Trophoblast cell (in vitro differentiated cells and primary cell): Measurements from ENCODE around the gene DUS4L.

Experiments used
- DNase-seq, 2 donors: peaks; one replicate each; pipeline ENCODE4 v3.0.0-alpha.2; 2016
- H2AFZ ChIP-seq: 2 replicates; pipeline ENCODE4 v1.6.1; 2013; ENCODE audit warnings: low read length, moderate library complexity, mild to moderate bottlenecking; ENCODE audit not compliant: insufficient read depth, poor library complexity
- H2AK5ac ChIP-seq: 2 replicates; pipeline ENCODE4 v1.6.1; 2013; ENCODE audit warnings: mild to moderate bottlenecking, low read length
- H2BK120ac ChIP-seq: 2 replicates; pipeline ENCODE4 v1.6.1; 2013; ENCODE audit warnings: low read length, mild to moderate bottlenecking, moderate library complexity; ENCODE audit not compliant: insufficient read depth, poor library complexity
- H2BK12ac ChIP-seq: 2 replicates; pipeline ENCODE4 v1.6.1; 2013; ENCODE audit warnings: mild to moderate bottlenecking, low read length, moderate library complexity
- H2BK5ac ChIP-seq: 2 replicates; pipeline ENCODE4 v1.6.1; 2013; ENCODE audit warnings: low read length, low read depth, moderate library complexity, mild to moderate bottlenecking; ENCODE audit not compliant: poor library complexity
- H3K14ac ChIP-seq: 2 replicates; pipeline ENCODE4 v1.6.1; 2013; ENCODE audit warnings: mild to moderate bottlenecking, low read length
- H3K18ac ChIP-seq: 2 replicates; pipeline ENCODE4 v1.6.1; 2013; ENCODE audit warnings: mild to moderate bottlenecking, low read length
- H3K23ac ChIP-seq: 2 replicates; pipeline ENCODE4 v1.6.1; 2013; ENCODE audit warnings: low read length
- H3K27ac ChIP-seq: 2 replicates; pipeline ENCODE4 v1.5.1; 2013; ENCODE audit warnings: low read depth, mild to moderate bottlenecking, inconsistent platforms, low read length, moderate library complexity
- H3K27me3 ChIP-seq: 2 replicates; pipeline ENCODE4 v1.6.1; 2013; ENCODE audit warnings: inconsistent platforms, mild to moderate bottlenecking, low read length, moderate library complexity; ENCODE audit not compliant: insufficient read depth
- H3K36me3 ChIP-seq, 2 experiments: 1 replicate in 1 of 2; 2 replicates in 1 of 2; pipeline ENCODE4 v1.6.1; 2013; ENCODE audit warnings: low read length in 2 of 2, mild to moderate bottlenecking in 2 of 2, moderate library complexity in 1 of 2; ENCODE audit not compliant: insufficient read depth in 2 of 2, control insufficient read depth in 1 of 2
- H3K4ac ChIP-seq: 2 replicates; pipeline ENCODE4 v1.6.1; 2013; ENCODE audit warnings: low read depth, mild to moderate bottlenecking, low read length, moderate library complexity
- H3K4me1 ChIP-seq, 2 experiments: 1 replicate in 1 of 2; 2 replicates in 1 of 2; pipeline ENCODE4 v1.6.1; 2013; ENCODE audit warnings: low read length in 2 of 2, mild to moderate bottlenecking in 2 of 2, moderate library complexity in 1 of 2; ENCODE audit not compliant: insufficient read depth in 2 of 2, control insufficient read depth in 1 of 2
- H3K4me2 ChIP-seq: 2 replicates; pipeline ENCODE4 v1.6.1; 2013; ENCODE audit warnings: inconsistent platforms, mild to moderate bottlenecking, low read length, moderate library complexity
- H3K4me3 ChIP-seq: 2 replicates; pipeline ENCODE4 v1.5.1; 2013; ENCODE audit warnings: mild to moderate bottlenecking, low read depth, low read length, inconsistent platforms
- H3K79me1 ChIP-seq: one replicate; pipeline ENCODE4 v1.6.1; 2013; ENCODE audit warnings: low read length
- H3K79me2 ChIP-seq: 2 replicates; pipeline ENCODE4 v1.6.1; 2013; ENCODE audit warnings: low read length, mild to moderate bottlenecking; ENCODE audit not compliant: control insufficient read depth, insufficient read depth, poor library complexity
- H3K9ac ChIP-seq: 2 replicates; pipeline ENCODE4 v1.6.1; 2013; ENCODE audit warnings: mild to moderate bottlenecking, low read length
- H3K9me3 ChIP-seq: 2 replicates; pipeline ENCODE4 v1.6.1; 2013; ENCODE audit warnings: low read depth, mild to moderate bottlenecking, control low read depth, inconsistent platforms, low read length; ENCODE audit not compliant: insufficient read depth
- H4K12ac ChIP-seq: 2 replicates; pipeline ENCODE4 v1.6.1; 2013; ENCODE audit warnings: low read depth, mild to moderate bottlenecking, low read length, moderate library complexity
- H4K8ac ChIP-seq: 2 replicates; pipeline ENCODE4 v1.6.1; 2013; ENCODE audit warnings: low read depth, mild to moderate bottlenecking, low read length, moderate library complexity
- H4K91ac ChIP-seq: one replicate; pipeline ENCODE4 v1.6.1; 2013; ENCODE audit warnings: low read depth, mild to moderate bottlenecking, low read length, moderate library complexity
- WGBS: extraction: QIAGEN DNeasy Blood & Tissue Kit; methylation state at CpG from one replicate; pipeline ENCODE4 v1.1.7; 2013; ENCODE audit warnings: missing lambda C conversion rate; ENCODE audit not compliant: insufficient read length, insufficient coverage; ENCODE audit errors: extremely low coverage; 5-methylcytosine and 5-hydroxymethylcytosine counted together

The DUS4L gene

GRCh38 chr7:107543338-107543993 lies 20.3 kb upstream of the DUS4L start:
- Histone ChIP-seq H3K27ac (no peak overlapping the region), H3K18ac (no peak overlapping the region), H2BK120ac (no peak overlapping the region), H3K4me3 (no peak overlapping the region), H3K23ac (no peak overlapping the region), H3K4me1 (no peaks in the 10 kb centered on the region), H3K9ac (no peak overlapping the region), H3K14ac (no peak overlapping the region), H2BK5ac (no peak overlapping the region), H2BK12ac (no peak overlapping the region), H3K79me1 (no peaks in the 10 kb centered on the region), H3K27me3 (no peaks in the 10 kb centered on the region), H3K79me2 (no peaks in the 10 kb centered on the region), H3K9me3 (peaks cover 3% of the 10 kb centered on the region), H2AK5ac (no peak overlapping the region), H2AFZ (no peak overlapping the region), H4K12ac (no peak overlapping the region), H4K91ac (no peak overlapping the region), H4K8ac (no peak overlapping the region), H3K4me2 (no peak overlapping the region), H3K4ac (no peak overlapping the region), H3K36me3 (peaks cover 7 to 14% of the 10 kb centered on the region in 2 experiments)
- WGBS, result no CpG with 5 or more reads among the region's 5 CpGs
- DNase-seq, result no peak

GRCh38 chr7:107544848-107545591 lies 18.8 kb upstream of the DUS4L start:
- Histone ChIP-seq H3K23ac (no peak overlapping the region), H2AK5ac (no peak overlapping the region), H3K27me3 (no peaks in the 10 kb centered on the region), H4K8ac (no peak overlapping the region), H3K4me2 (no peak overlapping the region), H3K4me1 (no peaks in the 10 kb centered on the region), H2AFZ (no peak overlapping the region), H4K12ac (no peak overlapping the region), H3K4ac (no peak overlapping the region), H4K91ac (no peak overlapping the region), H3K36me3 (peaks cover 7 to 13% of the 10 kb centered on the region in 2 experiments), H3K14ac (no peak overlapping the region), H3K9ac (no peak overlapping the region), H3K79me2 (no peaks in the 10 kb centered on the region), H2BK12ac (no peak overlapping the region), H3K9me3 (peaks cover 3% of the 10 kb centered on the region), H2BK5ac (no peak overlapping the region), H3K27ac (no peak overlapping the region), H3K18ac (no peak overlapping the region), H3K4me3 (no peak overlapping the region), H2BK120ac (no peak overlapping the region), H3K79me1 (no peaks in the 10 kb centered on the region)
- no CpG with 5 or more reads among the region's 4 CpGs for WGBS
- no peak for DNase-seq

GRCh38 chr7:107551936-107552335 lies 11.8 kb upstream of the DUS4L start:
- Histone ChIP-seq H3K36me3 (peaks cover 0 to 3% of the 10 kb centered on the region in 2 experiments), H2BK5ac (no peak overlapping the region), H2AK5ac (no peak overlapping the region), H2BK120ac (no peak overlapping the region), H3K14ac (no peak overlapping the region), H3K4me1 (no peaks in the 10 kb centered on the region), H3K9me3 (no peaks in the 10 kb centered on the region), H4K8ac (no peak overlapping the region), H3K9ac (no peak overlapping the region), H4K91ac (no peak overlapping the region), H3K27ac (no peak overlapping the region), H2AFZ (no peak overlapping the region), H3K4me3 (no peak overlapping the region), H3K23ac (no peak overlapping the region), H4K12ac (no peak overlapping the region), H3K4me2 (no peak overlapping the region), H3K4ac (no peak overlapping the region), H3K79me2 (no peaks in the 10 kb centered on the region), H3K27me3 (no peaks in the 10 kb centered on the region), H3K79me1 (no peaks in the 10 kb centered on the region), H2BK12ac (no peak overlapping the region), H3K18ac (no peak overlapping the region)
- no peak for DNase-seq
- no CpG with 5 or more reads among the region's 1 CpG for WGBS

- Histone ChIP-seq H3K14ac (no peak overlapping the region), H3K4me2 (no peak overlapping the region), H2BK120ac (no peak overlapping the region), H3K4me1 (no peaks in the 10 kb centered on the region), H3K36me3 (peaks cover 0 to 6% of the 10 kb centered on the region in 2 experiments), H3K4ac (no peak overlapping the region), H2BK12ac (no peak overlapping the region), H4K12ac (no peak overlapping the region), H2AK5ac (no peak overlapping the region), H3K79me1 (no peaks in the 10 kb centered on the region), H3K18ac (no peak overlapping the region), H3K4me3 (no peak overlapping the region), H3K23ac (no peak overlapping the region), H4K91ac (no peak overlapping the region), H3K9ac (no peak overlapping the region), H4K8ac (no peak overlapping the region), H3K9me3 (no peaks in the 10 kb centered on the region), H3K27ac (no peak overlapping the region), H2BK5ac (no peak overlapping the region), H3K27me3 (no peaks in the 10 kb centered on the region), H3K79me2 (no peaks in the 10 kb centered on the region), H2AFZ (no peak overlapping the region)
- WGBS, result no CpG with 5 or more reads among the region's 3 CpGs
- no peak for DNase-seq
Measured at GRCh38 chr7:107555893-107556292, 7.9 kb upstream of the DUS4L start.
